ENCODE results near the gene BCAS3.

BCAS3 gene

DNA sequence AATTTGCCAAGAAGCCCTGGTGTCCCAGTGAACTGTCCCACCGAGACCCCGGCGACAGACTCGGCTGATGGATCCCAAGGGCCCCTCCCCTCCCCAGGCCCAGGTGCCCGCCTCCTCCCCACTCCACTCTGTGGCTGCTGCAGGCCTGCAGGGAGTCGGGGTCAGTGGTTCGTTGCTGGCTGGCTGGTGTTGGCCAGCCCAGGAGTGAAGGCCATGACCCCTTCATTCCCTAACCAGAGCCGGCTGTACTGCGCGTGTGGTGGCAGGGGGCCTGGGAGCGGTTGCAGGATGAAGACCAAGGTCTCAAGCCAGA, 712.8 kb downstream of the BCAS3 start:
- Histone ChIP-seq H3K27ac (no peak overlapping the region), H2AFZ (ENCODE audit: low read depth) (peak overlapping the region; percentile 53; the same call in 1 of the 2 replicates), H3K4me3 (IDR thresholded peaks at IDR 0.05; ENCODE audit: insufficient read depth, low read depth, low read length) (no peak overlapping the region), H3K4me1 (ENCODE audit: low read depth, poor library complexity, severe bottlenecking) (peaks cover 12% of the 10 kb centered on the region), H3K36me3 (ENCODE audit: insufficient read depth) (no peaks in the 10 kb centered on the region), H3K9ac (no peak overlapping the region), H3K79me2 (ENCODE audit: insufficient read depth, low read depth) (no peaks in the 10 kb centered on the region), H4K20me1 (ENCODE audit: insufficient read depth) (no peaks in the 10 kb centered on the region), H3K4me2 (no peak overlapping the region), H3K27me3 (ENCODE audit: insufficient read depth, low read depth) (no peaks in the 10 kb centered on the region)
- no peak for TF ChIP-seq CTCF (conservative IDR thresholded peaks at IDR 0.05; ENCODE audit: low read depth, low read length)

GRCh38 chr17:61391595-61392291, 714.1 kb downstream of the BCAS3 start:
- TF ChIP-seq CTCF (conservative IDR thresholded peaks at IDR 0.05; ENCODE audit: low read depth, low read length): no peak
- Histone ChIP-seq H3K9ac (no peak overlapping the region), H3K27me3 (ENCODE audit: insufficient read depth, low read depth) (no peaks in the 10 kb centered on the region), H3K4me3 (IDR thresholded peaks at IDR 0.05; ENCODE audit: insufficient read depth, low read depth, low read length) (no peak overlapping the region), H2AFZ (ENCODE audit: low read depth) (no peak overlapping the region), H3K36me3 (ENCODE audit: insufficient read depth) (no peaks in the 10 kb centered on the region), H3K4me1 (ENCODE audit: low read depth, poor library complexity, severe bottlenecking) (peaks cover 12% of the 10 kb centered on the region), H3K79me2 (ENCODE audit: insufficient read depth, low read depth) (no peaks in the 10 kb centered on the region), H3K27ac (no peak overlapping the region), H4K20me1 (ENCODE audit: insufficient read depth) (no peaks in the 10 kb centered on the region), H3K4me2 (no peak overlapping the region)

DNA sequence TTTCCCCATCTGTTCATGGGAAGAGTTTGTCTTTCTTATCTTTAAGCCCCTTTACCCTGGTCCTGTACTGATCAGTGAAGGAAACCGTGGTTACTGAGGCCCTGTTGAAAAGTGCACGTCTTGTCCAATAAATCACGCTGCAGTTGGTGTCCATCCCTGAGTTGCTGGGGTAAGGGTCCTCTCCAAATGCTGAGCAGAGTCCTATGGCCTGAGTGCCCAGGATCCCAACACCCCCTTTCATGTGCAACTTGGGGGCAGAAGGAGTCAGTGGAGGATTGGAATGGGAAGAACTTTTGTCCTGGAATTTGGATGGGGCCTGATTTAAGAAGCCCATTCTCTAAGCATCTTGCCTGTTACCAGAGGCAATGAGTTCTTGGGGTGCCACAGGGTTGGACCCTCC, 715.0 kb downstream of the BCAS3 start:
- Histone ChIP-seq H3K27ac (no peak overlapping the region), H3K79me2 (ENCODE audit: insufficient read depth, low read depth) (no peaks in the 10 kb centered on the region), H3K36me3 (ENCODE audit: insufficient read depth) (no peaks in the 10 kb centered on the region), H3K27me3 (ENCODE audit: insufficient read depth, low read depth) (no peaks in the 10 kb centered on the region), H3K4me3 (IDR thresholded peaks at IDR 0.05; ENCODE audit: insufficient read depth, low read depth, low read length) (no peak overlapping the region), H2AFZ (ENCODE audit: low read depth) (no peak overlapping the region), H3K9ac (no peak overlapping the region), H3K4me1 (ENCODE audit: low read depth, poor library complexity, severe bottlenecking) (peaks cover 12% of the 10 kb centered on the region), H3K4me2 (no peak overlapping the region), H4K20me1 (ENCODE audit: insufficient read depth) (no peaks in the 10 kb centered on the region)
- TF ChIP-seq CTCF (conservative IDR thresholded peaks at IDR 0.05; ENCODE audit: low read depth, low read length): no peak

DNA sequence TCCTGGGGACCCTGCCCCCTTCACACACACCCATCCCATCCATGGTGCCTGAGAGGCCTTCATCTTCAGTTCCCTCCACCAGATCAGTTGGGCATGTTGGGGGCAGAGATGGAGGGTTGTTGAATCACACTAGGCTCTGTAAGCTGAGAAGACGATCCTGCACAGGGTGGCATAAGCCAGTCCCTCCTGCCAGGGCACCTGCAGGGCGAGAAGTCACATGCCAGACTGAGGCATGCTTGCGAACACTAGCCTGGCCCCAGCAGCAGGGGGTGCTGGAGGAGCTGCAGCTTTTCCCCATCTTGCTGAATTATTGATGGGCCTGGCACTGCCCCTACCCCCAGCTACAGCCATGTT, 715.9 kb downstream of the BCAS3 start:
- Histone ChIP-seq H3K9ac (no peak overlapping the region), H2AFZ (ENCODE audit: low read depth) (no peak overlapping the region), H3K4me1 (ENCODE audit: low read depth, poor library complexity, severe bottlenecking) (peaks cover 12% of the 10 kb centered on the region), H3K27ac (no peak overlapping the region), H3K27me3 (ENCODE audit: insufficient read depth, low read depth) (no peaks in the 10 kb centered on the region), H3K4me3 (IDR thresholded peaks at IDR 0.05; ENCODE audit: insufficient read depth, low read depth, low read length) (no peak overlapping the region), H3K36me3 (ENCODE audit: insufficient read depth) (no peaks in the 10 kb centered on the region), H3K4me2 (no peak overlapping the region), H4K20me1 (ENCODE audit: insufficient read depth) (no peaks in the 10 kb centered on the region), H3K79me2 (ENCODE audit: insufficient read depth, low read depth) (no peaks in the 10 kb centered on the region)
- 0 out of 2 replicates have a peak, but pooled peaks have one; percentile 28 for TF ChIP-seq CTCF (conservative IDR thresholded peaks at IDR 0.05; ENCODE audit: low read depth, low read length)

All from KMS-11 (cell line).